HG03045 (cell line): ENCODE results near the gene LASP1NB.
"Not testable (repeated sequence)": the region's sequence is repeated elsewhere in the genome, so short reads cannot be mapped to it uniquely, and the experiment has no call there.

Experiments
- ATAC-seq: cut with Tn5 transposase; IDR thresholded peaks from one replicate; pipeline ENCODE4 v1.9.1; 2021; ENCODE audit warnings: mild to moderate bottlenecking, moderate library complexity; ENCODE audit not compliant: unreplicated experiment

The LASP1NB gene

GRCh38 chr17:38896346-38896954 is 29.0 kb upstream of the LASP1NB start:
- no peak for ATAC-seq

GRCh38 chr17:38897176-38897575 is 28.2 kb upstream of the LASP1NB start:
- no peak for ATAC-seq

- no peak for ATAC-seq
Observed at GRCh38 chr17:38897671-38898290, 27.6 kb upstream of the LASP1NB start.

GRCh38 chr17:38898291-38898679 is 27.1 kb upstream of the LASP1NB start:
- peak; percentile 12 for ATAC-seq

- peak; percentile 61 for ATAC-seq
Observed at GRCh38 chr17:38898812-38899348, 26.5 kb upstream of the LASP1NB start.

- ATAC-seq, result no peak
Observed at GRCh38 chr17:38899421-38899820, 26.0 kb upstream of the LASP1NB start.

GRCh38 chr17:38900978-38901656 is 24.3 kb upstream of the LASP1NB start:
- no peak for ATAC-seq

GRCh38 chr17:38903404-38903803 is 22.0 kb upstream of the LASP1NB start:
- ATAC-seq, result no peak

GRCh38 chr17:38904892-38905291 is 20.5 kb upstream of the LASP1NB start:
- ATAC-seq, result no peak

GRCh38 chr17:38905375-38905774 is 20.0 kb upstream of the LASP1NB start:
- no peak for ATAC-seq

GRCh38 chr17:38906460-38907228 is 18.8 kb upstream of the LASP1NB start:
- ATAC-seq, result no peak

- ATAC-seq, result no peak
Observed at GRCh38 chr17:38907930-38908675, 17.3 kb upstream of the LASP1NB start.

- no peak for ATAC-seq
Observed at GRCh38 chr17:38908676-38909181, 16.7 kb upstream of the LASP1NB start.

- no peak for ATAC-seq
Observed at GRCh38 chr17:38910325-38910724, 15.1 kb upstream of the LASP1NB start.

- no peak for ATAC-seq
Observed at GRCh38 chr17:38911081-38911730, 14.2 kb upstream of the LASP1NB start.

GRCh38 chr17:38911731-38912081 is 13.7 kb upstream of the LASP1NB start:
- ATAC-seq, result not testable (repeated sequence)

- ATAC-seq, result no peak
Observed at GRCh38 chr17:38912221-38912813, 13.1 kb upstream of the LASP1NB start.

GRCh38 chr17:38914741-38915638 is 10.4 kb upstream of the LASP1NB start:
- no peak for ATAC-seq

- no peak for ATAC-seq
Observed at GRCh38 chr17:38915639-38915995, 9.8 kb upstream of the LASP1NB start.
